DOHH2 (cell line): Measurements from ENCODE around the gene GALNT13.

Experiments
- H3F3A ChIP-seq: fragments of 200-600 bp; sonication (generic), shearing (Covaris generic); 2 replicates; pipeline ENCODE4 v1.6.0; 2016; ENCODE audit warnings: antibody characterized with exemption, mild to moderate bottlenecking; ENCODE audit not compliant: control insufficient read depth, insufficient read depth
- H3K27ac ChIP-seq: fragments of 200-600 bp; sonication (generic); 2 replicates; pipeline ENCODE4 v1.5.1; 2014; ENCODE audit warnings: low read depth, mild to moderate bottlenecking, low read length, moderate library complexity
- H3K27me3 ChIP-seq: fragments of 200-600 bp; sonication (generic); 2 replicates; pipeline ENCODE4 v1.6.1; 2014; ENCODE audit warnings: mild to moderate bottlenecking, low read length, mixed read lengths; ENCODE audit not compliant: control insufficient read depth
- H3K36me3 ChIP-seq: fragments of 200-600 bp; sonication (generic); 2 replicates; pipeline ENCODE4 v1.6.1; 2014; ENCODE audit warnings: mild to moderate bottlenecking, low read length, moderate library complexity, mixed read lengths; ENCODE audit not compliant: control insufficient read depth
- H3K4me1 ChIP-seq: fragments of 200-600 bp; sonication (generic); 2 replicates; pipeline ENCODE4 v1.6.1; 2014; ENCODE audit warnings: mild to moderate bottlenecking, low read length, mixed read lengths; ENCODE audit not compliant: control insufficient read depth
- H3K4me2 ChIP-seq: fragments of 200-600 bp; sonication (generic); 2 replicates; pipeline ENCODE4 v1.6.0; 2014; ENCODE audit warnings: mild to moderate bottlenecking, low read length, moderate library complexity
- H3K4me3 ChIP-seq: fragments of 200-600 bp; sonication (generic); 2 replicates; pipeline ENCODE4 v1.5.1; 2014; ENCODE audit warnings: mild to moderate bottlenecking, low read length, mixed read lengths
- H3K79me2 ChIP-seq: fragments of 200-600 bp; sonication (generic); 2 replicates; pipeline ENCODE4 v1.6.1; 2014; ENCODE audit warnings: mild to moderate bottlenecking, low read length, mixed read lengths; ENCODE audit not compliant: control insufficient read depth
- H3K9me2 ChIP-seq: fragments of 200-600 bp; sonication (generic); replicated peaks from 2 replicates; pipeline ENCODE4 v1.6.1; 2014; ENCODE audit warnings: mild to moderate bottlenecking, low read length, mixed read lengths; ENCODE audit not compliant: control insufficient read depth
- H3K9me3 ChIP-seq: fragments of 200-600 bp; sonication (generic); 2 replicates; pipeline ENCODE4 v1.6.1; 2014; ENCODE audit warnings: antibody characterized with exemption, low read length, mixed read lengths; ENCODE audit not compliant: control insufficient read depth, insufficient read depth
- H4K20me1 ChIP-seq: fragments of 200-600 bp; sonication (generic); 2 replicates; pipeline ENCODE4 v1.6.0; 2014; ENCODE audit warnings: low read depth, mild to moderate bottlenecking, antibody characterized with exemption, low read length, moderate library complexity; ENCODE audit not compliant: control insufficient read depth, insufficient read depth
- CTCF ChIP-seq: fragments of 200-600 bp; sonication (generic); IDR thresholded peaks from one replicate; pipeline ENCODE4 v1.5.1; 2014; ENCODE audit warnings: antibody characterized with exemption, mild to moderate bottlenecking, low read depth, low read length; ENCODE audit not compliant: poor library complexity, severe bottlenecking
- EZH2phosphoT487 ChIP-seq: fragments of 200-600 bp; sonication (generic); IDR thresholded peaks from 2 replicates; pipeline ENCODE4 v1.6.1; 2017; ENCODE audit warnings: borderline replicate concordance, mild to moderate bottlenecking, antibody characterized with exemption, low read length, moderate library complexity, mixed read lengths

Gene GALNT13

DNA sequence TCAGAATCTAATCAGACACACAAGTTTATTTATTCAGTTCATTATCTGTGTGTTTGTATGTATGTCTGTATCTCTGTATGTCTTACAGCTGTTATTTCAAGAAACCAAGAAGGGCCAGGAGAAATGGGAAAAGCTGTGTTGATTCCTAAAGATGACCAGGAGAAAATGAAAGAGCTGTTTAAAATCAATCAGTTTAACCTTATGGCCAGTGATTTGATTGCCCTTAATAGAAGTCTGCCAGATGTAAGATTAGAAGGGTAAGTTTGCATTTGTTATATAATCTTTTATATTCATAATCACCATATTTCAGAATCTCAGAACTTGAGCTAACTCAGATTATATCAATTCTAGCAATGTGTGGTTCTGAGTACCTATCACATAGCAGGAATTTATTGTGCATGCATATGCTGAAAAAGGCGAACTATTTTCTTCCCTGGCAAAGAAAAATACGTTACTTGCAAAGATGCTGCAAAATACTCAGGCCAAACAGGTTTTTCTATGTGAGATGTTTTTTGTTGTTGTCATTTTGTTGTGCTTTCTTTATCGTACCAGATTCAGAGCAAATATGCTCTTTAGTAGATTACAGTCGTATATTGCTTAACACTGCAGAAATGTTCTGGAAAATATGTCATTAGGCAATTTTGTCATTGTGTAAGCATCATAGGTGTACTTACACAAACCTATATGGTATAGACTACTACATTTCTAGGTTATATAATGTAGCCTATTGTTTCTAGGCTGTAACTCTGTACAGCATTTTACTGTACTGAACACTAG lies 268.7 kb downstream of the GALNT13 start:
- H3F3A ChIP-seq, result no peaks in the 10 kb centered on the region
- H3K4me3 ChIP-seq, result no peak overlapping the region
- no peaks in the 10 kb centered on the region for H3K79me2 ChIP-seq
- H3K4me2 ChIP-seq, result no peak overlapping the region
- H3K4me1 ChIP-seq, result no peaks in the 10 kb centered on the region
- no peak overlapping the region for H3K27ac ChIP-seq
- H3K9me3 ChIP-seq, result no peaks in the 10 kb centered on the region
- no peaks in the 10 kb centered on the region for H3K9me2 ChIP-seq
- no peaks in the 10 kb centered on the region for H3K36me3 ChIP-seq
- H3K27me3 ChIP-seq, result no peaks in the 10 kb centered on the region
- no peaks in the 10 kb centered on the region for H4K20me1 ChIP-seq
- TF ChIP-seq CTCF (no peak), EZH2phosphoT487 (no peak)

DNA sequence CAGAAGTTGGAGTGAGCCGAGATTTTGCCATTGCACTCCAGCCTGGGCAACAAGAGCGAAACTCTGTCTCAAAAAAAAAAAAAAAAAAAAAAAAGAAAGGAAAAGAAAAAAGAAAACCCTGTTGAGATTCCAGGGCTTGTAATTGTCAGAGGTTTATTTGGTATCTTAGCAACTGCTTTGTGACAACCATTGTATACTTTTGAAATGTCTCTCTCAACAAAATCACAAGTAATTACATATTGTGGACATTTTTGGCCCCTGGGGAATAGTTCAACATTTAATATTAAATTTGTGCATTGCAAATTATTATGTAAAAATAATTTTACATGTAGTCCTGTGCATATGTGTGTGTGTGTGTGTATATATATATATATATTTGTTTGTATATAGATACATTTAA lies 270.8 kb downstream of the GALNT13 start:
- Histone ChIP-seq H3K9me3 (no peaks in the 10 kb centered on the region), H3K4me3 (no peak overlapping the region), H3K36me3 (no peaks in the 10 kb centered on the region), H3K27me3 (no peaks in the 10 kb centered on the region), H3K79me2 (no peaks in the 10 kb centered on the region), H3K27ac (no peak overlapping the region), H3K4me2 (no peak overlapping the region), H3K4me1 (no peaks in the 10 kb centered on the region), H4K20me1 (no peaks in the 10 kb centered on the region), H3K9me2 (no peaks in the 10 kb centered on the region), H3F3A (no peaks in the 10 kb centered on the region)
- no peak for TF ChIP-seq EZH2phosphoT487
- no peak for TF ChIP-seq CTCF

GRCh38 chr2:154143105-154143504 lies 271.4 kb downstream of the GALNT13 start:
- Histone ChIP-seq H3F3A (no peaks in the 10 kb centered on the region), H3K4me2 (no peak overlapping the region), H4K20me1 (no peaks in the 10 kb centered on the region), H3K27ac (no peak overlapping the region), H3K36me3 (no peaks in the 10 kb centered on the region), H3K27me3 (no peaks in the 10 kb centered on the region), H3K79me2 (no peaks in the 10 kb centered on the region), H3K9me2 (no peaks in the 10 kb centered on the region), H3K4me1 (no peaks in the 10 kb centered on the region), H3K4me3 (no peak overlapping the region), H3K9me3 (no peaks in the 10 kb centered on the region)
- no peak for TF ChIP-seq EZH2phosphoT487
- no peak for TF ChIP-seq CTCF
